AG04450 (cell line): Measurements from ENCODE around the gene CEACAM18. TPM values are rescaled to one million over a fixed set of nuclear protein-coding genes. Genes with fewer than 3 reads are reported as not detected.
A peak's percentile ranks its signal among the peaks of the same experiment; 100 is the strongest.

ENCODE experiments used
- CTCF ChIA-PET: fragments of 300-600, 350-600 bp; formaldehyde crosslinking; extraction: SDS; loops from one replicate; lab custom pipeline; 2022; ENCODE audit warnings: antibody characterized with exemption, inconsistent platforms; lab: Charles Lee
- POLR2A ChIA-PET: fragments of 350-600 bp; formaldehyde crosslinking; extraction: SDS; loops from one replicate; lab custom pipeline; 2021; ENCODE audit warnings: antibody characterized with exemption, inconsistent platforms; lab: Yijun Ruan, JAX
- DNase-seq: peaks from one replicate; pipeline ENCODE4 v3.0.0-alpha.2; 2011; ENCODE audit warnings: low read depth, low spot score
- H3K27ac ChIP-seq: one replicate; pipeline ENCODE4 v1.5.1; 2012; ENCODE audit warnings: low read depth, low read length, control low read depth
- H3K27me3 ChIP-seq: one replicate; pipeline ENCODE4 v1.6.0; 2012; ENCODE audit warnings: low read length; ENCODE audit not compliant: control insufficient read depth, insufficient read depth
- H3K4me3 ChIP-seq: 2 replicates; pipeline ENCODE4 v1.5.1; 2011; ENCODE audit warnings: mild to moderate bottlenecking, low read depth, low read length, control low read depth
- H3K9me3 ChIP-seq: 2 replicates; pipeline ENCODE4 v1.5.1; 2012; ENCODE audit warnings: low read length; ENCODE audit not compliant: control insufficient read depth, insufficient read depth
- polyA plus RNA-seq: library from polyadenylated mRNA; depleted of rRNA; stranded (reverse); fragments of >200 nt; gene quantifications from 2 replicates; pipeline ENCODE4 v1.2.3, GENCODE V29; 2011
- TF ChIP-seq, protein P1 (sequence below): IDR thresholded peaks from 2 replicates; pipeline ENCODE4 v1.5.1; 2011; ENCODE audit warnings: low read depth, low read length, control low read depth, inconsistent platforms

The CEACAM18 gene
- polyA plus RNA-seq, 1 experiment = not detected

DNA sequence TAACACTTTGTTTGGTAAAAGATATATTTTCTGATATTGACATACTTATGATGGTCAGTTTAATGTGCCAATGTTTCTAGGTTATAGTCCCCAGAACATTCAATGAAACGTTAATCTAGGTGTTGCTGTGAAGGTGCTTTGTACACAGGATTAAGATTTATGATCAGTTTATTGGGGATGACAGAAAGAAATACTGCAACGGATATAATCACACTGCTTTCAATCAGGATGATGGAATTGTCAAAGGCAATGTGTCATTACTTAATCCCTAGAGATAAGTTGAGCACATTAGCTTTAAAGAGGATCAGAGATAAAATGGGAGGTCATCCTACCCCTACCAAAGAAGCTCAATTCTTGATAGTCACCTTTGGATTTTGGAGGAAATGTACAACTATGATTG lies 35.6 kb downstream of the CEACAM18 start:
- H3K9me3 ChIP-seq = no peaks in the 10 kb centered on the region
- POLR2A ChIA-PET = no interaction called here
- CTCF ChIA-PET = interaction anchor here (0.7 to 2.8 kb wide), 9 partner anchors 8 to 176 kb away, joined by 3 to 15 read pairs (median 6); no protein-coding TSS in a partner anchor
- H3K4me3 ChIP-seq = no peak overlapping the region
- no peak for DNase-seq
- H3K27ac ChIP-seq = no peak overlapping the region
- no peaks in the 10 kb centered on the region for H3K27me3 ChIP-seq
- TF ChIP-seq, protein P1, sequence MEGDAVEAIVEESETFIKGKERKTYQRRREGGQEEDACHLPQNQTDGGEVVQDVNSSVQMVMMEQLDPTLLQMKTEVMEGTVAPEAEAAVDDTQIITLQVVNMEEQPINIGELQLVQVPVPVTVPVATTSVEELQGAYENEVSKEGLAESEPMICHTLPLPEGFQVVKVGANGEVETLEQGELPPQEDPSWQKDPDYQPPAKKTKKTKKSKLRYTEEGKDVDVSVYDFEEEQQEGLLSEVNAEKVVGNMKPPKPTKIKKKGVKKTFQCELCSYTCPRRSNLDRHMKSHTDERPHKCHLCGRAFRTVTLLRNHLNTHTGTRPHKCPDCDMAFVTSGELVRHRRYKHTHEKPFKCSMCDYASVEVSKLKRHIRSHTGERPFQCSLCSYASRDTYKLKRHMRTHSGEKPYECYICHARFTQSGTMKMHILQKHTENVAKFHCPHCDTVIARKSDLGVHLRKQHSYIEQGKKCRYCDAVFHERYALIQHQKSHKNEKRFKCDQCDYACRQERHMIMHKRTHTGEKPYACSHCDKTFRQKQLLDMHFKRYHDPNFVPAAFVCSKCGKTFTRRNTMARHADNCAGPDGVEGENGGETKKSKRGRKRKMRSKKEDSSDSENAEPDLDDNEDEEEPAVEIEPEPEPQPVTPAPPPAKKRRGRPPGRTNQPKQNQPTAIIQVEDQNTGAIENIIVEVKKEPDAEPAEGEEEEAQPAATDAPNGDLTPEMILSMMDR = no peak

DNA sequence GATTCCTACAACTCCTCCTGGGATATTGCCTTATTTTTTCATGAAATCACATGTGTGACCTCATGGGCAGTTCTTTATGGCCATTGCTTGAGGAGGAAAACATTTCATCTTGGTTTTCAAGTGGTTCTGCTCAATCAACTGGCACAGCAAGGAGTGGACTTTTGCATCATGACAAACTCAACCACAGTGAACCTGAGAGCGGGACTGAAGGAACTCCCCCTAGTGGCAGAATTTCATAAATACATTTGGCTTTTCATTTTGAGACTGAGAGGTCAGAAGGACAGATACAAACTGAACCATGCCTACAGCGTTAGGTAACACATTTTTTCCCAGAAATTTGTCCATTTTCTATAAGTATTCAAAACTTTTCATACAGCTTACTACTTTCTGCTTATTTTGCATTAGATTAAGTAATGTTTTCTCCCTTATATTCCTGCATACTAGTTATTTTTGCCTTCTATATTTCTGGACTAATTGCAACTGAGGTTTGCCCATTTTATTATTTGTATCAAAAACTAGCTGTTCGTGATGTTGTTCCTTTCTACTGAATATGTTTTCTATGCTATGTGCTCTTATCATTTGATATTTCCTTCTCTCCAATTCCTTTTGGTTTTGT lies 36.6 kb downstream of the CEACAM18 start:
- Histone ChIP-seq H3K4me3 (no peak overlapping the region), H3K27me3 (no peaks in the 10 kb centered on the region), H3K27ac (no peak overlapping the region), H3K9me3 (no peaks in the 10 kb centered on the region)
- peak; percentile 7 for DNase-seq
- POLR2A ChIA-PET = no interaction called here
- CTCF ChIA-PET = interaction anchor here (0.5 to 2.8 kb wide), 18 partner anchors 11 to 385 kb away, joined by 3 to 15 read pairs (median 6); partner anchors contain the start of gene ZNF175
- TF ChIP-seq, protein P1 = peak; percentile 76

DNA sequence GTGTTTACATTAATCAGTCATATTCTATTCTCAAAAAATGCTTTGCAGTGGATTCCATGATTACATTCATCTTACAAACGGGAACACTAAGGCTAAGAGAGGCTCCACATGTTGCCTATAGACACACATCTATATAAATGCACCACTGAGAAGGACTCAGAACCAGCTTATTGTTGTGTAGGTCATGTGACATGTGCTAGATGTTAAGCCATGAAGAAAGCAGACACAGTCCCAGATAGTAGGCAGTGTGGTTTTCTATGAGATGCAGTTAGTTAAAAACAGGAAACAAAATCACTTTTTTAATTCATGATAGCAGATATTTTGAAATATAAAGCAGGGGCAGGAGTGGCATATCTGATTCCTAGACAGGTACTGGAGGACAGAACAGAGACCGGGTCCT lies 42.4 kb downstream of the CEACAM18 start:
- Histone ChIP-seq H3K4me3 (no peak overlapping the region), H3K9me3 (no peaks in the 10 kb centered on the region; the same call in 1 of the 2 replicates), H3K27ac (no peak overlapping the region), H3K27me3 (no peaks in the 10 kb centered on the region)
- ChIA-PET POLR2A (no interaction called here), CTCF (interaction anchor here (0.9 kb wide), 1 partner anchor 48 kb away, joined by 3 read pairs; no protein-coding TSS in a partner anchor)
- no peak for DNase-seq
- TF ChIP-seq, protein P1 = no peak

DNA sequence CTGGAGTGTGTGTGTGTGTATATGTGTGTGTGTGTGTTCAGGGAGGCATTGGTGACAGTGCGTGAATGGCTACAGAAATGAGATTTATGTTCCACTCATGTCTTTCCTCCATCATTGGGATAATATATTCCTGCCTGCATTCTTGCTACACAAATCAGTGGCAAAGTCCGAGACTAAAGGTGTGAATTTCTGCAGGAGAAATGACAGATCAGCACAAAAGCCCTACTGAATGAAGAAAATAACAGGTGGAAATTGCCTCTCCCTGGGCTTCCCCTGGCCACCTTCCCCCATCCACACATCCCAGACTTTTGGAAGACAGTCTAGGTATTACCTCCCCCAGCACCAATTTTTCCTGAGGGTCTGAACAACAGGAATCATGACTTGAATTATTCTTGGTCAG lies 43.0 kb downstream of the CEACAM18 start:
- Histone ChIP-seq H3K27ac (no peak overlapping the region), H3K9me3 (no peaks in the 10 kb centered on the region; the same call in 1 of the 2 replicates), H3K4me3 (no peak overlapping the region), H3K27me3 (no peaks in the 10 kb centered on the region)
- TF ChIP-seq, protein P1 = no peak
- ChIA-PET CTCF (interaction anchor here (1.2 kb wide), 1 partner anchor 49 kb away, joined by 3 read pairs; no protein-coding TSS in a partner anchor), POLR2A (no interaction called here)
- no peak for DNase-seq

DNA sequence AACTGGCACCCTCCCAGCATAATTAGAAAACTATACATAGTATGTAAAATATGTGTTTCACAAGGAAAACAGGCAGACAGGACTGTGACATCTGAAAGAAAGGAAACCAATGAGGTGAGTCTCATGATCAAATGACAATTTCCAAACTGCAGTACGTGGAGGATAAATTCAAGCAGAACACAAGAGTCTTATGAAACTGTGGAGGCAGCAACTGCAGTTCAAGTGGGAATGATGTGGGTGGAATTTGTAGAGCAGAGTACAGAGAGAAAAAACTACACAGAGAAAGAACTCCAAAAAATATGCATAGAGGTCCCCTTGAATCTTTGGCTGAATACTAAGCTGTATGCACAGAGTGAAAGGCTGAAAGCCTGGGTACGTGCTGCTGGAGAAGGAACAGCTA lies 43.4 kb downstream of the CEACAM18 start:
- no peaks in the 10 kb centered on the region for H3K27me3 ChIP-seq
- CTCF ChIA-PET = interaction anchor here (1.2 to 1.9 kb wide), 3 partner anchors 8 to 139 kb away, joined by 3 to 6 read pairs (median 4); no protein-coding TSS in a partner anchor
- no peaks in the 10 kb centered on the region; the same call in 1 of the 2 replicates for H3K9me3 ChIP-seq
- no peak overlapping the region for H3K27ac ChIP-seq
- H3K4me3 ChIP-seq = no peak overlapping the region
- TF ChIP-seq, protein P1 = no peak
- DNase-seq = no peak
- POLR2A ChIA-PET = no interaction called here
